Smooth muscle cell (in vitro differentiated cells): Measurements from ENCODE around the gene SHLD3. TPM values are rescaled to one million over a fixed set of nuclear protein-coding genes. Genes with fewer than 3 reads are reported as not detected.
"Not testable (repeated sequence)": the region's sequence is repeated elsewhere in the genome, so short reads cannot be mapped to it uniquely, and the experiment has no call there.

Experiments used
- DNase-seq: peaks from one replicate; lab custom pipeline; 2025; ENCODE audit not compliant: unreplicated experiment; lab: John Stamatoyannopoulos, UW
- H2AFZ ChIP-seq: fragments of 200-600 bp; sonication (generic); 2 replicates; pipeline ENCODE4 v1.6.0; 2016; ENCODE audit warnings: antibody characterized with exemption, low read depth, mild to moderate bottlenecking
- H3F3A ChIP-seq: fragments of 200-600 bp; sonication (generic); 2 replicates; pipeline ENCODE4 v1.6.0; 2017; ENCODE audit warnings: antibody characterized with exemption, low read depth
- H3K27ac ChIP-seq: fragments of 200-600 bp; sonication (generic); 2 replicates; pipeline ENCODE4 v1.5.1; 2016; ENCODE audit warnings: low read depth, mild to moderate bottlenecking
- H3K27me3 ChIP-seq: fragments of 200-600 bp; sonication (generic); 2 replicates; pipeline ENCODE4 v1.6.1; 2016; ENCODE audit warnings: low read depth, mild to moderate bottlenecking
- H3K36me3 ChIP-seq: fragments of 200-600 bp; sonication (generic); 2 replicates; pipeline ENCODE4 v1.5.1; 2016; ENCODE audit warnings: low read depth
- H3K4me1 ChIP-seq: fragments of 200-600 bp; sonication (generic); 2 replicates; pipeline ENCODE4 v1.5.1; 2016; ENCODE audit warnings: low read depth
- H3K4me2 ChIP-seq: fragments of 200-600 bp; sonication (generic); 2 replicates; pipeline ENCODE4 v1.6.0; 2016; ENCODE audit warnings: mild to moderate bottlenecking
- H3K4me3 ChIP-seq: fragments of 200-600 bp; sonication (generic); 2 replicates; pipeline ENCODE4 v1.5.1; 2016; ENCODE audit warnings: mild to moderate bottlenecking
- H3K79me2 ChIP-seq: fragments of 200-600 bp; sonication (generic); 2 replicates; pipeline ENCODE4 v1.6.0; 2016; ENCODE audit warnings: low read depth, mild to moderate bottlenecking
- H3K9ac ChIP-seq: fragments of 200-600 bp; sonication (generic); 2 replicates; pipeline ENCODE4 v1.6.0; 2016; ENCODE audit warnings: low read depth
- H3K9me3 ChIP-seq: fragments of 200-600 bp; sonication (generic); replicated peaks from 2 replicates; pipeline ENCODE4 v1.5.1; 2016; ENCODE audit warnings: low read depth
- H4K20me1 ChIP-seq: fragments of 200-600 bp; sonication (generic); 2 replicates; pipeline ENCODE4 v1.6.0; 2016; ENCODE audit warnings: low read depth
- WGBS: methylation state at CpG from one replicate; pipeline ENCODE4 v1.1.7; 2016; ENCODE audit warnings: low lambda C conversion rate; 5-methylcytosine and 5-hydroxymethylcytosine counted together
- polyA plus RNA-seq: library from polyadenylated mRNA; unstranded; fragments of >200 nt; fragmentation: Nextera tagmentation; extraction: Ambion mirVana; gene quantifications from 2 replicates; pipeline ENCODE4 v1.2.1, GENCODE V29; 2016
- total RNA-seq: library from RNA; depleted of rRNA; stranded (reverse); fragments of >200 nt; gene quantifications from 2 replicates; pipeline ENCODE4 v1.2.3, GENCODE V29; 2014
- TF ChIP-seq, protein P1 (sequence below): fragments of 200-600 bp; sonication (generic); IDR thresholded peaks from 2 replicates; pipeline ENCODE4 v1.5.1; 2017; ENCODE audit warnings: borderline replicate concordance, mild to moderate bottlenecking, antibody characterized with exemption; ENCODE audit not compliant: insufficient read depth, poor library complexity, severe bottlenecking

SHLD3 gene, protein sequence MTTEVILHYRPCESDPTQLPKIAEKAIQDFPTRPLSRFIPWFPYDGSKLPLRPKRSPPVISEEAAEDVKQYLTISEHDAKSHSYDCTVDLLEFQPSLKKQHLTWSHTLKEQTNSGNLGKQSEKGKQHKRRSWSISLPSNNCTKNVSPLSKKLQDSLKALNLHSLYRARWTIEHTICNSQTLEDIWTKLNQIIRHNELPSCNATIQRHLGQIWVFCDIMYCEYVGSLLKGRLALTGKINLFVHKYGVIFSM
- 2.9 and 3.1 TPM in 2 replicates for total RNA-seq
- polyA plus RNA-seq = 0.91 and 2.4 TPM in 2 replicates

DNA sequence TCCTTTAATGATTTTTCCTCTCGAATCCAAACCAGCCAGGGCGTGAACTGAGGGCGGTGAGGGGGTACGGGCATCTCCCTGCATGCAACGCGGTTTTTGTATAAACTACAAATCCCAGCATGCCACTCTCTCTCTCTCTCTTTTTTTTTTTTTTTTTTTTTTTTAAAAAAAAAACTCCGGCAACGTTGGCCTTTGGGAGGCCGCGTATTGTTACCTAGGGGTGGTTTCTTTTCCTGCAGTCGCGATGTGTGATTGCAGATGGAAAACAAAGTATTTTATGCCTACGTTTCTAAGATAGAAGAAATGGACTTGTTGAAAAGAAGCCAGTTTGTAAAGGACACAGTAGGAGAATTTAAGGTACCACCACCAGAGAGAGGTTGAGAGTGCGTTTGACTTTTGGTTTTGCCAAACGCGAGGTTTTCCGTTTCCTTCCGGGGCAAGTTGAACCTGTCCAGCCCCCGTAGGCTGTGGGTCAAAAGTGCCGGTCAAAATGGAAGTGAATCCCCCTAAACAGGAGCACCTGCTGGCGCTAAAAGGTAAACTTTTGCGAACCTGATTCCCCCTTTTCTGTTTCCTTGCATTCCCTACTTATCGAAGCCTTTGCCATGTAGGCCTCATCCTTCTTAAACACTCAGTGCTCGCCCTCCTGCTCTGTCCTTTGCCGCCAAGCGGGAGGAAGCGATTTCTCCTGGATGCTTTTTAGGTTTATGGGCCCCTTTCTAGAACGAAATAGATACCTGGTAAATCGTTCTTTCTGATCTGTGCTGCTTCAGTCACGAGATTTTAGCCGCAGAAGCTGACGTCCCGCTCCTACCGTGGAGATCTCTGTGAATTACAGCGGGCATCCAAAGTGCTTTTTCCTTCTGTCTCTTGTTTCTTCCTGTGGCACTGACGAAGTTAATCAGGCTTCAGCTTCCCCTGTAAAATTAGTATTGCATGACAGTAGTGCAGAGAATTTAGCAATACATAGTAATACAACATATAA, at the start of gene SHLD3, which contains the start of gene TRAPPC13:
TSS of gene SHLD3 (plus strand) at position 457 of the 985 bp plus-strand sequence. CDS start 4,561 bp downstream, outside the sequence.
TSS of gene TRAPPC13 (plus strand) at position 457 of the 985 bp plus-strand sequence. CDS start at position 491, 34 bp downstream.
- Histone ChIP-seq H3K4me2 (peak within 1 kb of the TSS; percentile 98), H3K79me2 (peaks cover 84% of the 10 kb centered on the region), H2AFZ (peak within 1 kb of the TSS; percentile 100), H3K4me3 (peak within 1 kb of the TSS; percentile 98), H3K36me3 (no peaks in the 10 kb centered on the region), H3K9me3 (no peaks in the 10 kb centered on the region), H3K9ac (peak within 1 kb of the TSS; percentile 92), H3K27ac (peak within 1 kb of the TSS; percentile 90), H3K4me1 (peaks cover 19% of the 10 kb centered on the region), H3F3A (no peaks in the 10 kb centered on the region), H4K20me1 (peaks cover under 1% of the 10 kb centered on the region), H3K27me3 (no peaks in the 10 kb centered on the region)
- 2% methylated on average over 36 of the region's 36 CpGs for WGBS
- DNase-seq = peak; percentile 11
- TF ChIP-seq, protein P1, sequence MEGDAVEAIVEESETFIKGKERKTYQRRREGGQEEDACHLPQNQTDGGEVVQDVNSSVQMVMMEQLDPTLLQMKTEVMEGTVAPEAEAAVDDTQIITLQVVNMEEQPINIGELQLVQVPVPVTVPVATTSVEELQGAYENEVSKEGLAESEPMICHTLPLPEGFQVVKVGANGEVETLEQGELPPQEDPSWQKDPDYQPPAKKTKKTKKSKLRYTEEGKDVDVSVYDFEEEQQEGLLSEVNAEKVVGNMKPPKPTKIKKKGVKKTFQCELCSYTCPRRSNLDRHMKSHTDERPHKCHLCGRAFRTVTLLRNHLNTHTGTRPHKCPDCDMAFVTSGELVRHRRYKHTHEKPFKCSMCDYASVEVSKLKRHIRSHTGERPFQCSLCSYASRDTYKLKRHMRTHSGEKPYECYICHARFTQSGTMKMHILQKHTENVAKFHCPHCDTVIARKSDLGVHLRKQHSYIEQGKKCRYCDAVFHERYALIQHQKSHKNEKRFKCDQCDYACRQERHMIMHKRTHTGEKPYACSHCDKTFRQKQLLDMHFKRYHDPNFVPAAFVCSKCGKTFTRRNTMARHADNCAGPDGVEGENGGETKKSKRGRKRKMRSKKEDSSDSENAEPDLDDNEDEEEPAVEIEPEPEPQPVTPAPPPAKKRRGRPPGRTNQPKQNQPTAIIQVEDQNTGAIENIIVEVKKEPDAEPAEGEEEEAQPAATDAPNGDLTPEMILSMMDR = no peak

DNA sequence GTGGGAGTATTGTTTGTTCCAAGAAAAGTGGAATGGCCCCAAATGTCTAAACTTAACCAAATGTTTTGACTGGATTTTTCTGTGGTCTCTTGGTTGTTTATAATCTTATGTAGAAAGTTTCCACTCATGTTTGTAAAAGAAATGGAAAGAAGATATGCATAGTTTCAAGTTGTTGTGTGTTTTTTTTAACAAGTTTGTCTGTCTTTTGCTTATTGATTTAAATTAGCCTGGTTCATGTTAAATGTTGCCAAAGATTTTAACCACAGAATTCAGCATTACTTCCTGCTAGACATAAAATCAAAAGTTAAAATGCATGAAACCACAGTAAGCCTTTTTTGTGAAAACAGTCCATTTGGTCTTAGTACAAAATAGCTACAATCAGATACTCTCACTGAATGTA, 47.7 kb upstream of the SHLD3 start:
- Histone ChIP-seq H3K4me1 (no peaks in the 10 kb centered on the region), H3K4me3 (no peak overlapping the region), H3K9me3 (no peaks in the 10 kb centered on the region), H2AFZ (no peak overlapping the region), H3K4me2 (no peak overlapping the region), H3K36me3 (no peaks in the 10 kb centered on the region), H3K79me2 (no peaks in the 10 kb centered on the region), H3K9ac (no peak overlapping the region), H3F3A (no peaks in the 10 kb centered on the region), H3K27ac (peak overlapping the region; percentile 28), H4K20me1 (peaks cover 6% of the 10 kb centered on the region), H3K27me3 (no peaks in the 10 kb centered on the region)
- TF ChIP-seq, protein P1 = no peak
- no peak for DNase-seq

DNA sequence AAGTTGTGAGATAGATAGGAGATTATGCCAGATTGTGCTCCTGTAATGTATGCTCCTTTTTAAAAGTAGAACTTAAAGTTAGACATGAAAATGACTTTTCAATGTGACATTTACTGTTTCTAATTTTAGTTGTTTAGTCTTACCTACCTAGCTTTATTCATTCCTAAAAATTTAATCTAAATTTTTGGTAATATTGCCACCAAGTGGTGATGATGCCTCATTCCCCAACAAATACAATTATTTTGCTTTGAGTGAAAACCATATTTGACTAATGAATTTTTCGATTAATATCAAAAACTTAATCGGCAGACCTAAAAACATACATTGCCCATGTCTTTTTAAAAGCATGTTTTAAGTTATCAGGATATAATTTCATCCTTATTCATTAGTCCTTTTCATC, 36.1 kb upstream of the SHLD3 start:
- no peaks in the 10 kb centered on the region for H4K20me1 ChIP-seq
- H3K4me2 ChIP-seq = no peak overlapping the region
- H3K27ac ChIP-seq = no peak overlapping the region
- H3K4me1 ChIP-seq = no peaks in the 10 kb centered on the region
- peaks cover 29% of the 10 kb centered on the region for H3K36me3 ChIP-seq
- H3K4me3 ChIP-seq = no peak overlapping the region
- WGBS = 90% methylated on average over 2 of the region's 2 CpGs
- H3K27me3 ChIP-seq = no peaks in the 10 kb centered on the region
- no peaks in the 10 kb centered on the region for H3K79me2 ChIP-seq
- H3K9me3 ChIP-seq = no peaks in the 10 kb centered on the region
- DNase-seq = no peak
- no peak overlapping the region for H2AFZ ChIP-seq
- H3K9ac ChIP-seq = no peak overlapping the region
- no peaks in the 10 kb centered on the region for H3F3A ChIP-seq
- TF ChIP-seq, protein P1 = no peak

DNA sequence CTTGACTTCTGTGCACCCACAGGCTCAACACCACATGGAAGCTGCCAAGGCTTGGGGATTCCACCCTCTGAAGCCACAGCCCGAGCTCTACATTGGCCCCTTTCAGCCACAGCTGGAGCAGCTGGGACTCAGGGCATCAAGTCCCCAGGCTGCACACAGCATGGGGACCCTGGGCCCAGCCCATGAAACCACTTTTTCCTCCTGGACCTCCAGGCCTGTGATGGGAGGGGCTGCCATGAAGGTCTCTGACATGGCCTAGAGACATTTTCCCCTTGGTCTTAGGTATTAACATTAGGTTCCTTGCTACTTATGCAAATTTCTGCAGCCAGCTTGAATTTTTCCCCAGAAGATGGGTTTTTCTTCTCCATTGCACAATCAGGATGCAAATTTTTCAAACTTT, 23.1 kb upstream of the SHLD3 start:
- H3K36me3 ChIP-seq = peaks cover 29% of the 10 kb centered on the region
- H3K9me3 ChIP-seq, H2AFZ ChIP-seq, H3K4me1 ChIP-seq, H3K79me2 ChIP-seq, H3K4me3 ChIP-seq, H3F3A ChIP-seq, H3K4me2 ChIP-seq, H3K9ac ChIP-seq, H3K27ac ChIP-seq, H3K27me3 ChIP-seq, H4K20me1 ChIP-seq, DNase-seq: not testable (repeated sequence)
- WGBS = 100% methylated on average over 1 of the region's 1 CpG
